ENCODE results near the gene HDAC4. TPM values are rescaled to one million over a fixed set of nuclear protein-coding genes. Genes with fewer than 3 reads are reported as not detected.

The HDAC4 gene
- total RNA-seq, 1 experiment from 2014 or later, result 21.8 TPM

- DNase-seq (ENCODE audit: unreplicated experiment), result no peak
- Mint-ChIP-seq H3K4me3 (ENCODE audit: unreplicated experiment) (no peak overlapping the region), H3K9me3 (ENCODE audit: unreplicated experiment) (no peaks in the 10 kb centered on the region), H3K4me1 (ENCODE audit: insufficient read depth, unreplicated experiment) (peaks cover 11% of the 10 kb centered on the region), H3K36me3 (ENCODE audit: insufficient read depth, unreplicated experiment) (peaks cover 17% of the 10 kb centered on the region), H3K27ac (ENCODE audit: low read depth, unreplicated experiment) (no peak overlapping the region), H3K27me3 (ENCODE audit: insufficient read depth, unreplicated experiment) (no peaks in the 10 kb centered on the region)
- intact Hi-C loops (cut with micrococcal nuclease), result no loop called here
- no peak for TF ChIP-seq CTCF (IDR thresholded peaks at IDR 0.05; ENCODE audit: unreplicated experiment)
- POLR2A ChIA-PET, result no interaction called here
- CTCF ChIA-PET, result no interaction called here
- no TSS peak for BruUV-seq (replicated peaks)
Measured at GRCh38 chr2:239115616-239116015, 285.2 kb downstream of the HDAC4 start.

- Mint-ChIP-seq H3K4me1 (ENCODE audit: insufficient read depth, unreplicated experiment) (peaks cover 12% of the 10 kb centered on the region), H3K36me3 (ENCODE audit: insufficient read depth, unreplicated experiment) (peaks cover 18% of the 10 kb centered on the region)
Measured at GRCh38 chr2:239114616-239115265, 286.1 kb downstream of the HDAC4 start.

GRCh38 chr2:239114119-239114581 lies 286.7 kb downstream of the HDAC4 start:
- Mint-ChIP-seq H3K36me3 (ENCODE audit: insufficient read depth, unreplicated experiment) (peaks cover 22% of the 10 kb centered on the region), H3K4me1 (ENCODE audit: insufficient read depth, unreplicated experiment) (peaks cover 18% of the 10 kb centered on the region), H3K9me3 (ENCODE audit: unreplicated experiment) (no peaks in the 10 kb centered on the region), H3K27me3 (ENCODE audit: insufficient read depth, unreplicated experiment) (no peaks in the 10 kb centered on the region), H3K4me3 (ENCODE audit: unreplicated experiment) (no peak overlapping the region), H3K27ac (ENCODE audit: low read depth, unreplicated experiment) (no peak overlapping the region)
- no TSS peak for BruUV-seq (replicated peaks)
- no peak for DNase-seq (ENCODE audit: unreplicated experiment)
- CTCF ChIA-PET, result no interaction called here
- POLR2A ChIA-PET, result no interaction called here
- intact Hi-C loops (cut with micrococcal nuclease), result no loop called here
- TF ChIP-seq CTCF (IDR thresholded peaks at IDR 0.05; ENCODE audit: unreplicated experiment), result no peak

More at GRCh38 chr2:239114616-239115265, 286.1 kb downstream of the HDAC4 start:
- CTCF ChIA-PET, result no interaction called here
- Mint-ChIP-seq H3K9me3 (ENCODE audit: unreplicated experiment) (no peaks in the 10 kb centered on the region), H3K27me3 (ENCODE audit: insufficient read depth, unreplicated experiment) (no peaks in the 10 kb centered on the region), H3K4me3 (ENCODE audit: unreplicated experiment) (no peak overlapping the region), H3K27ac (ENCODE audit: low read depth, unreplicated experiment) (no peak overlapping the region)
- BruUV-seq (replicated peaks), result no TSS peak
- no peak for TF ChIP-seq CTCF (IDR thresholded peaks at IDR 0.05; ENCODE audit: unreplicated experiment)
- intact Hi-C loops (cut with micrococcal nuclease), result no loop called here
- no peak for DNase-seq (ENCODE audit: unreplicated experiment)
- POLR2A ChIA-PET, result no interaction called here

GRCh38 chr2:239113615-239114014 lies 287.2 kb downstream of the HDAC4 start:
- Mint-ChIP-seq H3K4me3 (ENCODE audit: unreplicated experiment) (no peak overlapping the region), H3K27me3 (ENCODE audit: insufficient read depth, unreplicated experiment) (no peaks in the 10 kb centered on the region), H3K9me3 (ENCODE audit: unreplicated experiment) (no peaks in the 10 kb centered on the region), H3K4me1 (ENCODE audit: insufficient read depth, unreplicated experiment) (peaks cover 19% of the 10 kb centered on the region), H3K27ac (ENCODE audit: low read depth, unreplicated experiment) (no peak overlapping the region), H3K36me3 (ENCODE audit: insufficient read depth, unreplicated experiment) (peaks cover 22% of the 10 kb centered on the region)
- POLR2A ChIA-PET, result no interaction called here
- no peak for TF ChIP-seq CTCF (IDR thresholded peaks at IDR 0.05; ENCODE audit: unreplicated experiment)
- intact Hi-C loops (cut with micrococcal nuclease), result no loop called here
- no peak for DNase-seq (ENCODE audit: unreplicated experiment)
- BruUV-seq (replicated peaks), result no TSS peak
- CTCF ChIA-PET, result interaction anchor here (0.9 kb wide), 1 partner anchor 79 kb away, joined by 3 read pairs; no protein-coding TSS in a partner anchor
